Upper lobe of left lung (tissue), 6 donors: ENCODE measurements around the gene CSPG4. TPM values are rescaled to one million over a fixed set of nuclear protein-coding genes. Genes with fewer than 3 reads are reported as not detected.
"Not testable (repeated sequence)": the region's sequence is repeated elsewhere in the genome, so short reads cannot be mapped to it uniquely, and the experiment has no call there.

Experiments used
- ATAC-seq, 2 donors: fragments of 200-7000 bp; cut with Tn5 transposase; one replicate each; pipeline ENCODE4 v1.9.1; 2022; ENCODE audit warnings: mild to moderate bottlenecking in 2 of 2, moderate library complexity in 2 of 2; ENCODE audit not compliant: low FRiP score in 2 of 2
- DNase-seq, 2 donors: peaks; one replicate each; pipeline ENCODE4 v3.0.0-alpha.2; 2019 to 2020
- H3K27ac ChIP-seq, 4 donors: fragments of 200-600 bp; sonication (generic); one replicate each; pipeline ENCODE4 v1.5.1; 2016 to 2019
- H3K27me3 ChIP-seq, 4 donors: fragments of 200-600 bp; sonication (generic); one replicate each; pipeline ENCODE4 v1.5.1; 2017 to 2019
- H3K36me3 ChIP-seq, 4 donors: fragments of 200-600 bp; sonication (generic); one replicate each; pipeline ENCODE4 v1.5.1; 2016 to 2019
- H3K4me1 ChIP-seq, 4 donors: fragments of 200-600 bp; sonication (generic); one replicate each; pipeline ENCODE4 v1.5.1; 2018 to 2019
- H3K4me3 ChIP-seq, 4 donors: fragments of 200-600 bp; sonication (generic); one replicate each; pipeline ENCODE4 v1.5.1; 2017 to 2019; ENCODE audit warnings: mild to moderate bottlenecking in 2 of 4, moderate library complexity in 1 of 4
- H3K9me3 ChIP-seq, 4 donors: fragments of 200-600 bp; sonication (generic); one replicate each; pipeline ENCODE4 v1.5.1; 2018 to 2019
- EP300 ChIP-seq, 4 donors: sonication (generic); formaldehyde crosslinking; IDR thresholded peaks; one replicate each; pipeline ENCODE4 v1.5.1; 2017; ENCODE audit warnings: antibody characterized with exemption in 4 of 4, control low read depth in 2 of 4
- POLR2A ChIP-seq, 4 donors: fragments of 450-650 bp; IDR thresholded peaks; one replicate each; pipeline ENCODE4 v1.5.1; 2016 to 2017; ENCODE audit warnings: antibody characterized with exemption in 4 of 4, mild to moderate bottlenecking in 2 of 4
- POLR2AphosphoS5 ChIP-seq, 2 donors: sonication (generic); formaldehyde crosslinking; IDR thresholded peaks; one replicate each; pipeline ENCODE4 v1.5.1; 2017; ENCODE audit warnings: antibody characterized with exemption in 2 of 2
- WGBS, 2 donors: methylation state at CpG; one replicate each; pipeline ENCODE4 v1.1.5; 2017 to 2018; 5-methylcytosine and 5-hydroxymethylcytosine counted together
- total RNA-seq, 6 donors: library from RNA; depleted of rRNA in 4 of 6; stranded (reverse); fragments of >200 nt in 4 of 6; gene quantifications; one replicate each; pipeline versions ENCODE4 v1.1.0 to v1.2.1, GENCODE V29; 2016 to 2021
- TF ChIP-seq, protein P1 (sequence below), 6 experiments: fragments of 450-650 bp in 4 of 6; fragments of 200-600 bp in 2 of 6; sonication (generic) in 2 of 6; IDR thresholded peaks; one replicate each; pipeline ENCODE4 v1.5.1; 2016 to 2019; ENCODE audit warnings: antibody characterized with exemption in 6 of 6
- donor health status: DM: no; HTN: no; CAD: no; lungs with moderate emphysema.
- donor health status: DM: no; HTN: yes; CAD: no; lungs with severe emphysema.

CSPG4 gene
- total RNA-seq, 6 donors from 2014 or later: 8.5 to 38.3 (median 17.7) TPM

DNA sequence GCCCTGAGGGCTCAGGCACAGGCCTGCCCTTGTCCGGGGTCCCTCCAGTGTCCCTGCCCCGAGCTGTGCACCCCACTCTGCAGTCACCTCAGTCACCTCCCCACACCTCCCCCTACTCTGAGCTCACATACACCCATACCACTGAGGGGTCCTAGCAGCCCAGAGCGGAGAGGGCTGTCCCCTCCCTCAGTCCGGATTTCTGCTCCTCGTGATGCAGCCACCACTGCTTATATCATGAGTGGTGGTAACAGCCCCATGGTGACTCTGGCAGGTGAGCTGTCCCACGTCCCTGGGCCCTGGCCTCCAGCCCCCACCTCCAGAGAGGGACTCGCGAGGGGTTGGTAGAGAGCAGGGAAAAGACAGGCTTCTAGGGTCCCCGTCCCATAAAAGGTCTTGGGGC, 8.0 kb downstream of the CSPG4 start:
- H3K9me3 ChIP-seq: no peaks in the 10 kb centered on the region
- H3K27ac ChIP-seq: peak overlapping the region in 2 of 4 donors; percentile 54 to 64
- H3K4me3 ChIP-seq: no peak overlapping the region
- H3K27me3 ChIP-seq: no peaks in the 10 kb centered on the region
- TF ChIP-seq, protein P1, sequence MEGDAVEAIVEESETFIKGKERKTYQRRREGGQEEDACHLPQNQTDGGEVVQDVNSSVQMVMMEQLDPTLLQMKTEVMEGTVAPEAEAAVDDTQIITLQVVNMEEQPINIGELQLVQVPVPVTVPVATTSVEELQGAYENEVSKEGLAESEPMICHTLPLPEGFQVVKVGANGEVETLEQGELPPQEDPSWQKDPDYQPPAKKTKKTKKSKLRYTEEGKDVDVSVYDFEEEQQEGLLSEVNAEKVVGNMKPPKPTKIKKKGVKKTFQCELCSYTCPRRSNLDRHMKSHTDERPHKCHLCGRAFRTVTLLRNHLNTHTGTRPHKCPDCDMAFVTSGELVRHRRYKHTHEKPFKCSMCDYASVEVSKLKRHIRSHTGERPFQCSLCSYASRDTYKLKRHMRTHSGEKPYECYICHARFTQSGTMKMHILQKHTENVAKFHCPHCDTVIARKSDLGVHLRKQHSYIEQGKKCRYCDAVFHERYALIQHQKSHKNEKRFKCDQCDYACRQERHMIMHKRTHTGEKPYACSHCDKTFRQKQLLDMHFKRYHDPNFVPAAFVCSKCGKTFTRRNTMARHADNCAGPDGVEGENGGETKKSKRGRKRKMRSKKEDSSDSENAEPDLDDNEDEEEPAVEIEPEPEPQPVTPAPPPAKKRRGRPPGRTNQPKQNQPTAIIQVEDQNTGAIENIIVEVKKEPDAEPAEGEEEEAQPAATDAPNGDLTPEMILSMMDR (IDR thresholded peaks at IDR 0.05): no peak
- DNase-seq (no peak), ATAC-seq (no peak)
- WGBS, 2 donors: 92 to 93% methylated on average over 8 to 9 of the region's 9 CpGs
- no peaks in the 10 kb centered on the region for H3K36me3 ChIP-seq
- peaks cover 14 to 28% (median 19%) of the 10 kb centered on the region in 4 donors for H3K4me1 ChIP-seq

DNA sequence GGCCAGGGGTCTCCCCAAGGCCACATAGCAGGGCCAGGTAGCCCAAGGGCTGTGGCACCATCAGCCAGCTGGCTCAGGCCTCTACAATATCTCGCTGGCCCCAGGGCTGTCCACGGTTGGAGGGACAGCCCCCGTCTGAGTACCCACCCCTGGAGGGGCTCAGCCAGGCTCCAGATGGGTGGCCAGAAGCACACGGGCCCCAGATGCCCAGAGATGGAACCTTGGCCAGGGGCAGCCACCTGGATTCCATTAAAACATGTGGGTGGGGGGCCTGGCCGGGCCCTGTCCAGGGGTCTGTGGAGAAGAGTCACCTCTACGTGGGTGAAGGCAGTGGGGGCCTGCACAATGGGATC, 8.4 kb downstream of the CSPG4 start:
- Histone ChIP-seq H3K36me3 (no peaks in the 10 kb centered on the region), H3K27ac (peak overlapping the region in 3 of 4 donors; percentile 54 to 72 (median 64)), H3K9me3 (no peaks in the 10 kb centered on the region), H3K4me1 (peaks cover 16 to 28% (median 19%) of the 10 kb centered on the region in 4 donors), H3K27me3 (no peaks in the 10 kb centered on the region), H3K4me3 (no peak overlapping the region)
- TF ChIP-seq, protein P1 (IDR thresholded peaks at IDR 0.05): no peak
- TF ChIP-seq EP300 (IDR thresholded peaks at IDR 0.05) (no peak), POLR2AphosphoS5 (IDR thresholded peaks at IDR 0.05) (no peak), POLR2A (IDR thresholded peaks at IDR 0.05) (no peak)
- WGBS, 2 donors: 80 to 94% methylated on average over 1 to 3 of the region's 6 CpGs
- DNase-seq (no peak), ATAC-seq (no peak)

DNA sequence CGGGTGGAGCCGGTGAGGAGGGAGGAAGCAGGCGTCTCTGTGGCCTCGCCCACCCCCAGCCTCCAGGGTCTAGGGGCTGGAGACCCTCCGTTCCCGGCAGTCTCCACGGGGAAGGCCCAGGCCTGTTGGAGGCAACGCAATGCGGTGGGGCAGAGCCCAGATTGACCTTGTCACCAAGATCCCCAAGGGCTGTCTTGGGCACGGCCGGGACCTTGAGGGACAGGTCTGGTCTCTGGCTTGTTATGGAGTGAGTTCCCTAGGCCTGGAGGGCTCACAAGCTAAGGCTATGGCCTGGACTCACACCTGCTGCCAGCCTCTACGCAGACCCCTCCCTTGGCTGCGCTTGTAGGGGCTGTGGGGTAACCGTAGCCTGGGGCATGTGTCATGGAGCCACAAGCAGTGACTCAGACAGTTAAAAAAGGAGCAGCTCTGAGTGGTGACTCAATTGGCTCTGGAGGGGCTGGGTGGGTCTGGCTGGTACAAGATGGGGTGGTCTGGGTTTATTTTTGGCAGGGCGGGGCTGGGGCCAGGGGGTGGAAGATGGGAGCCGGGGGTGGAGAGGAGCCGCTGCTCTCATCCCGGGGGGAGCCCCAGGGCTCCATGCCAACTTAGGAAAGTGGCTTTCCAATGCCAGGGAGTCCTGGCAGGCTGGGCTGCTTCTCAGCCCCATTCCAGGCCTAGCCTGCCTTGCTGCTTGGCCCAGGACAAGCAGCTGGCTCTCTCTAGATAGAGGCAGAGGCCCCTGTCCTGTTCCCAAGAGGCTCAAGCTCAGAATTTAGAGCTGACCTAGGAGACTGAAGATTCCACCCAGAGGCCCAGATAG, 9.0 kb downstream of the CSPG4 start:
- H3K36me3 ChIP-seq, H3K27me3 ChIP-seq, H3K9me3 ChIP-seq, DNase-seq, H3K4me3 ChIP-seq: not testable (repeated sequence)
- Histone ChIP-seq H3K4me1 (peaks cover 14 to 26% (median 20%) of the 10 kb centered on the region in 4 donors), H3K27ac (peak overlapping the region in 3 of 4 donors; percentile 46 to 72 (median 64))
- ATAC-seq: peak in 1 of 2 donors; percentile 22
- WGBS, 2 donors: no CpG with 5 or more reads among the region's 18 CpGs

DNA sequence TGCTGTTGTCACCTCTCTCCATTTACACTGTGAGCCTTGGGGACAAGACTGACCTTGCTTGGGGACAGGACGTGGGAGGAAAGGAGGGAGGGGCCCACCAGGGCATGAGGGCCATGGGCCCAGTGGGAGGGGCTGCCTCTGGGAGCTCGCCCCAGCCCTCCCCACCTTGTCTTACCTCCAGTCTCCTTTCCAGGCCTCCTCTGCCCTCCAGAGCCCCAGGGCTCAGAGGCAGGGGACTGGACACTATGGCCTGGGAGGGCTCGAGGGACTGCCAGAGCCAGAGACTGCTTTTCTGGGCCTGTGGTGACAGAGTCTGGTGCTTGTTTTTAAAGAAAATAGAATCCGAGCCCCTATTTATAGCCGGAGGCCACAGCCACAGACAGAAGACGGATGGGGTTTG, 10.2 kb downstream of the CSPG4 start:
- H3K27ac ChIP-seq: peak overlapping the region; percentile 3 to 66 (median 54)
- no peak for ATAC-seq
- TF ChIP-seq EP300 (IDR thresholded peaks at IDR 0.05): no peak
- TF ChIP-seq, protein P1 (IDR thresholded peaks at IDR 0.05): no peak
- no peak for TF ChIP-seq POLR2AphosphoS5 (IDR thresholded peaks at IDR 0.05)
- TF ChIP-seq POLR2A (IDR thresholded peaks at IDR 0.05): no peak

DNA sequence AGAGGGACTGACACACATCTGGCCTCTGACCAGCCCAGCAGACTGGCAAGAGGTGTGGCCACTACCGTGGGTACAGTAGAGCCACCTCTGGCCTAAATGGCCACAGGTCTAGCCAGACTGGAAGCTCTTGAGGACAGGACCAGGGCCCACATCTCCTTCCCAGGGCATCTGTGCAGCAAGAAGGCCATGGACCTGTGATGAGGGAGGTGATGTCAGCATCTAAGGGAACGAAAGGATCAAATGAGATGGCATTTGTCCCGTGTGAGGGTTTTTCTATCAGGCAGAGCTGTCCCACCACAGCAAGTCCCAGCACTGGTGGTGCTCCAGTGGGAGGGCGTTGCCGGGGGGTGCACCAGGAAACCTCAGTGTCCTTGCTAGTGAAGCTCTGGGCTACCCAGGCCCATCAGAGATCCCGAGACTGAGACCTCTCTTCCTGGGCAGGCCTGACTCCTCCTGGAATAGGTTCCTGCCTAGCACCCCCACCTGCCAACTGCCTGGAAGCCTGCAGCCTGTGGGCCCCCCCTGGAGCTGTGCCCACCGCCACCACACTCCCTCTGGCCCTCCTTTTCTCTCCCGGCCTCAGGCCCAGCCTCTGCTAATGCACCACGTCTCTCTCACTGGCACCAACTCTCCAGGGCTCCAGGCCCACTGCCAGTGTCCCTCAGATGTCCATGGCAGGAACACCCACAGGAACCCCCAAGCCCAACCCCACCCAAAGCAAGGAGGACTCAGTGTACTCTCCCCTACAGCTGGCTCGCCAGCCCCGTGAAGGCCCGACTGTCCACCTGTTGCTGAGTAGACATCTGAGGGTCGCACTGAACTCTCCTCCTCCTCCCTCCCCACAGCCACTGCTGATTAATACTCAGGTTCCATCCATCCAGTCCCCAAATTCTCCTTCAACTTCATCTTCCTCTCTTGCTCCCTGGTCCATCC, 11.3 kb downstream of the CSPG4 start:
- not testable (repeated sequence) for DNase-seq, H3K4me3 ChIP-seq, H3K27me3 ChIP-seq, H3K36me3 ChIP-seq, ATAC-seq, H3K9me3 ChIP-seq
- peak overlapping the region in 3 of 4 donors; percentile 34 to 66 (median 56) for H3K27ac ChIP-seq
- 73 to 80% methylated on average over 12 to 13 of the region's 13 CpGs for WGBS, 2 donors
- peaks cover 14 to 39% (median 20%) of the 10 kb centered on the region in 4 donors for H3K4me1 ChIP-seq

More for the DNA sequence above, 10.2 kb downstream of the CSPG4 start:
- Histone ChIP-seq H3K4me3 (no peak overlapping the region), H3K9me3 (no peaks in the 10 kb centered on the region), H3K27me3 (no peaks in the 10 kb centered on the region), H3K4me1 (peaks cover 14 to 28% (median 20%) of the 10 kb centered on the region in 4 donors), H3K36me3 (no peaks in the 10 kb centered on the region)
- WGBS, 2 donors: 69 to 71% methylated on average over 1 to 6 of the region's 6 CpGs
- no peak for DNase-seq
